GM13977 (cell line): Measurements from ENCODE around the gene RPL10A.

Source experiments
- DNase-seq: peaks from one replicate; pipeline ENCODE4 v3.0.0; 2012; ENCODE audit warnings: low spot score
- in situ Hi-C: fragments of 300-500 bp; cut with MboI; formaldehyde crosslinking; loops from one replicate; pipeline ENCODE4 v1.12.0; 2022; ENCODE audit warnings: low sequenced_read_pairs, low pct_unique_long_range_greater_than_20kb, mixed read lengths, inconsistent platforms; ENCODE audit not compliant: unreplicated experiment
- TF ChIP-seq, protein P1 (sequence below): IDR thresholded peaks from 2 replicates; pipeline ENCODE4 v1.5.1; 2012; ENCODE audit warnings: mild to moderate bottlenecking, control low read depth; ENCODE audit not compliant: insufficient read depth; ENCODE audit errors: extremely low read depth, missing control alignments

Gene RPL10A

DNA sequence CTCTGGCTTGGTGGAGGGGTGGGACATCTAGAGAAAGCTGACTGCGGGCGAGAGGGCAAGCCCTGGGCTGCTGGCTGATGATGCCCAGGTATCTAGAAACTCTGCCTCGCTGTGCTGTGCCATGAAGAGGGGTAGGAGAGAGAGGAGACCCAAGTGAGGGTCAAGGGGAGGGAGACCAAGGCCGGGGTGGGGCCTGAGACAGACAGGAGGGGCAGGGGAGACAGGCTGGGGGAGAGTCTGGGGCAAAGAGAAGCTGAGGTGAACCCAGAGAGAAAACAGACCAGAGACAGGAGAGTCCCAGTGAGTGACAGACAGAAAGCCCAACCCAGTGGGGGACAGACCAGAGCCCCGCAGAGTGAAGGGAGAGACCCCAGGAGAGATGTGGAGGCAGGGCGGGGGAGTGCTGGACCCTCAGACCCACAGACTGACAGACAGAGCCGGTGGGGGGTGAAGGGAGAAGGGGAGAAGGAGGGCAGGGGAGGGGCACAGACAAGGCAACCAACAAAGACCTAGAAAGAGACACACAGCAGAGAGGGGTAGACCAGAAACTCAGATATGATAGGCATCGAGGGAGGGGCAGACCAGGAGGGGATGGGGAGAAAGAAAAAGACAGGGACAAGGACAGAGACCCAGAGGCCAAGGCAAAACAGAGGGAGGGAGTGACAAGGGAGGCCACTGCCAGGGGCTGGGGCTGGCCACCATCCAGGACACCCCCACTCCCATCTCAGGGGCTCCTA is 22.8 kb downstream of the RPL10A start:
- in situ Hi-C loops: no loop called here
- TF ChIP-seq, protein P1, sequence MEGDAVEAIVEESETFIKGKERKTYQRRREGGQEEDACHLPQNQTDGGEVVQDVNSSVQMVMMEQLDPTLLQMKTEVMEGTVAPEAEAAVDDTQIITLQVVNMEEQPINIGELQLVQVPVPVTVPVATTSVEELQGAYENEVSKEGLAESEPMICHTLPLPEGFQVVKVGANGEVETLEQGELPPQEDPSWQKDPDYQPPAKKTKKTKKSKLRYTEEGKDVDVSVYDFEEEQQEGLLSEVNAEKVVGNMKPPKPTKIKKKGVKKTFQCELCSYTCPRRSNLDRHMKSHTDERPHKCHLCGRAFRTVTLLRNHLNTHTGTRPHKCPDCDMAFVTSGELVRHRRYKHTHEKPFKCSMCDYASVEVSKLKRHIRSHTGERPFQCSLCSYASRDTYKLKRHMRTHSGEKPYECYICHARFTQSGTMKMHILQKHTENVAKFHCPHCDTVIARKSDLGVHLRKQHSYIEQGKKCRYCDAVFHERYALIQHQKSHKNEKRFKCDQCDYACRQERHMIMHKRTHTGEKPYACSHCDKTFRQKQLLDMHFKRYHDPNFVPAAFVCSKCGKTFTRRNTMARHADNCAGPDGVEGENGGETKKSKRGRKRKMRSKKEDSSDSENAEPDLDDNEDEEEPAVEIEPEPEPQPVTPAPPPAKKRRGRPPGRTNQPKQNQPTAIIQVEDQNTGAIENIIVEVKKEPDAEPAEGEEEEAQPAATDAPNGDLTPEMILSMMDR: no peak
- no peak for DNase-seq

DNA sequence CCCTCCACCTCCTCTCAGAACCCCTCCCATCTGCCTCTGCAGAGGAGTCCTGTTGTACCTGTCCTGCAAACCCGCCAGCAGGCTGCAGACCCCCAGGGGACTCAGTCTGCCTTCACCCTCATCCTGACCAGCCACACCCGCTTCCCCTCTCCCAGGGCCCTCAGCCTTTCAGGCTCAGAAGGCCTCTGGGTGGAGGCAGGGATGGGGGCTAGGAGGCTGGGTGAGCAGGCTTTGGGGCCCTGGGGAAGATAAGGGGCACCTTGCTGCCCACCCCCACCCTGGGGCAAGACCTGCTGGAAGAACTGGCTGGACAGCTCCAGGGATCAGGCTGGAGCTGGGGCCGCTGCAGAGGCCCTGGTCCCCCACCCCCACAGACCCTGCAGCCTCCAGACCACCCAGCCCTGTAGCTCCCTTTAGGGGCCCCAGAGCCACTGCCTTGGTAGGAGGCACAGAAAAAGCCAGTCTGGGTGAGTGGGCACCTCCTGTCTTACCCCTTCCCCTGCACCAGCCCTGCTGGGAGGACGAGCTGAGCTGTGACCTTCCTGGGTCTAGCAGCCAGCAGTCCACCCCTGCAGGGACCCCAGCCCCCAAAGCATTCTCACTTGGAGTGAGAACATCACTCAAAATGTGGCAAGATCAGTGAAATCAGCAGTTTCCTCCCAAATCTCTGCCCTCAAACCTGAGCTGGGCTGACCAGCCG is 23.5 kb downstream of the RPL10A start:
- in situ Hi-C loops: no loop called here
- TF ChIP-seq, protein P1: no peak

DNA sequence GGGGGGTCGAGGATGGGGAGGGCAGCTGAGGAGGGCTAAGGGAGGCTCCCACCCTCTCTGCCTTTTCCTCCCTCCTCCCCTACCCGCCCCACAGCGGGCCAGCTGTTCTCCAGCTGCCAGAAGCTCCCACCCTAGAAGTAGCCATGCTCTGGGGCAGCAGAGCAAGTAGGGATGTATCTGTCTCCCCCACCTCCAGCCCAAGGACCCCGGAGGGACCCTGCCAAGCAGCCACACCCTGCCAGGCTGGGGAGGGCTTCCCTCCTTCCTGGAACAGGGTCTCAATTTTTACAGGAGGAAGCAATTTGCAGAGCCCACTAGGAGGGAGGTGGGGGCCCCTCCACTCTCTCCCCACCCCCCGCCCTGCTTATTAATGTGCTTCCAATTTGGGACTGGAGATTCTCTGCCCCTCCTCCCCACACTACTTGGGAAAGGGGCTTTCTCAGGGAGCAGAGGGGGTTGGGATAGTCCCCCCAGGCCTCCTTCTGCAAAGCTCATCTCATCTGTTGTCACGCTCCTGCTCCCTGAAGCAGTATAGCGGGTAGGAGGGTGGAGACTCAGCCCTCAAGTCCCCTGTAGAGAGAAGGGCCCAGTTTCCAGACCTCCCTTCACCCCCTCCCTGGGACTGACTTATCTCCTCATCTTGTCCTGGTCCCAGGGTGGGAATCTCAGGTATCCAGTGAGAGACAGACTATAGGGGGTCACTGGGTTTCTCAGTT is 24.2 kb downstream of the RPL10A start:
- DNase-seq: no peak
- in situ Hi-C loops: no loop called here

More for the DNA sequence above, 23.5 kb downstream of the RPL10A start:
- DNase-seq: no peak

DNA sequence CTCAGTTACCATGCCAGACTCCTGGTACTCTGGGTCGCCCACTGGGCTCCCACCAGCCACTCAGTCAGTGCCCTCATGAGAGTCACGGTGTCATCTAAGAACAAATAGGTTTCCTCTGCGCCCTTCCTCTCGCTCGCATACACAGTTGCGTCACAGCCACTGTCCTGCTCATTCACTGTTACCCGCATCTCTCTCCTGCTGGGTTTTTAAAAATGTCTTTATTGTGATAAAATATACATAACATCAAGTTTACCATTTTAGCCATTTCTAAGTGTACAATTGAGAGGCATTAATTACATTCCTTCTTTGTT is 24.7 kb downstream of the RPL10A start:
- TF ChIP-seq, protein P1: no peak
- in situ Hi-C loops: no loop called here
- DNase-seq: no peak

More for the DNA sequence above, 24.2 kb downstream of the RPL10A start:
- TF ChIP-seq, protein P1: no peak

DNA sequence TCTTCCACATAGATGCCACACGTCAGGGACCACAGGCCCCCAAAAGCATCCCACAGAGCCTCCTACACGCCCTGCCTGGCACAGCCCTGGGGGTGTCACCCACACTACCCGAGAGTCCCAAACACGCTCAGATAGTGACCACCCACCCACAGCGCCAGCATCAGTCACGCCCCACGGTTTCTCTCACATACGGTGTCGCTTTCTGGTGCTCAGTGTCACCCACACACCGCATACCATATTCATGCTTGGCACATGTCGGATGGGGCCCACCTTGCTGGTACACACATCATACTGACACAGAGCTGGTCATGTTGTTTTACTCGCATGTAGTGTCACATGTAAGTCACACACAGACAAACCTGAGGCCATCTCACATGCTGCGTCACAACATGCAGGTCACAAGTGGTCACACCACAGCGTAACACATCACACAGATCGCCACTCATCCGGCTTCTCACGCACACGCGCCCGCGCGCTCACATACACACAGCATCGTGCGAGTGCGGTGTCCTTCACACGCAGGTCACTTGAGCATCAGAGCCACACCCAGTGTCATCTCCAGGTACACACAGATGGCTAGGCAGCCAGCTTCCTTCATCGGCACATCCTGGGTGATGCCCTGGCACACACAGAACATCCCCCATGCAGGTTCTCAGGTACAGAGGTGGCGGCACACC is 25.2 kb downstream of the RPL10A start:
- DNase-seq: no peak
- TF ChIP-seq, protein P1: no peak
- in situ Hi-C loops: no loop called here

DNA sequence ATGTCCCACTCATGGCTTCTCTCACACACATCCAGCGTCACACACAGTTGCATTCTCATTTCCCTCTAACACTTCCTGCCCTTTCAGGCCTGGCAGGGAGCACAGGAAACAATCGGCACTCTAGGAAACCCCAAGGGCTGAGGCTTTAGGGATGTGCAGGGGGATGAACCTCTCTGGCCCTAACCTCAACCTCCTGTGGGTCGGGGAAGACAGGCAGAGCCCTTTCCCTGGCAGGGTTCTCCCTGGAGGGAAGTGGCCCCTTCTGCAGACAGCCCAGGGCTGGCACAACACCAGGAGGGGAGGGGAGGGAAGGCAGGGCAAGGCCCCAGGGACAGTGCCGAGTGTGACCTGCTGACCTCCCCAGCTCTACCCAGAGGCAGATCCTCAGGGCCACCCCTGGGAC is 26.0 kb downstream of the RPL10A start:
- TF ChIP-seq, protein P1: no peak
- in situ Hi-C loops: no loop called here
- no peak for DNase-seq
